Thoracic aorta (tissue), 2 donors: Measurements from ENCODE around the gene TIMM10B. TPM values are rescaled to one million over a fixed set of nuclear protein-coding genes. Genes with fewer than 3 reads are reported as not detected.
A peak's percentile ranks its signal among the peaks of the same experiment; 100 is the strongest.

Experiments
- ATAC-seq: fragments of 150-250 bp; one replicate; pipeline ENCODE4 v1.8.0; 2017; ENCODE audit warnings: low read depth; ENCODE audit not compliant: insufficient number of reproducible peaks, low FRiP score
- DNase-seq: peaks from one replicate; pipeline ENCODE4 v3.0.0-alpha.2; 2020; ENCODE audit warnings: low spot score
- H3K27ac ChIP-seq, 2 donors: fragments of 200-600 bp; sonication (generic); 1 replicate in 1 of 2; 2 replicates in 1 of 2; pipeline ENCODE4 v1.5.1; 2016; ENCODE audit warnings: mild to moderate bottlenecking in 2 of 2, moderate library complexity in 2 of 2
- H3K27me3 ChIP-seq: fragments of 200-600 bp; sonication (generic); replicated peaks from 2 replicates; pipeline ENCODE4 v1.6.0; 2016; ENCODE audit warnings: mild to moderate bottlenecking; ENCODE audit not compliant: insufficient read depth
- H3K36me3 ChIP-seq: fragments of 200-600 bp; sonication (generic); one replicate; pipeline ENCODE4 v1.5.1; 2016
- H3K4me1 ChIP-seq, 2 donors: fragments of 200-600 bp; sonication (generic); 1 replicate in 1 of 2; 2 replicates in 1 of 2; pipeline versions ENCODE4 v1.5.1 to v1.6.0; 2016; ENCODE audit warnings: low read depth in 2 of 2, mild to moderate bottlenecking in 1 of 2; ENCODE audit not compliant: control insufficient read depth in 1 of 2
- H3K4me3 ChIP-seq: fragments of 200-600 bp; sonication (generic); 2 replicates; pipeline ENCODE4 v1.5.1; 2016; ENCODE audit warnings: mild to moderate bottlenecking
- H3K9me3 ChIP-seq: fragments of 200-600 bp; sonication (generic); 2 replicates; pipeline ENCODE4 v1.5.1; 2016
- CTCF ChIP-seq: fragments of 200-600 bp; sonication (generic); IDR thresholded peaks from one replicate; pipeline ENCODE4 v1.5.1; 2019; ENCODE audit warnings: antibody characterized with exemption
- total RNA-seq, 2 donors: library from RNA; depleted of rRNA; stranded (reverse); fragments of >200 nt; gene quantifications; one replicate each; pipeline versions ENCODE4 v1.1.0 to v1.2.3, GENCODE V29; 2016

The TIMM10B gene
- total RNA-seq, 2 donors from 2014 or later: 47.7 to 49.9 TPM

GRCh38 chr11:6452219-6452618 is 29.1 kb upstream of the TIMM10B start:
- DNase-seq (no peak), ATAC-seq (no peak)
- H3K4me3 ChIP-seq: no peak overlapping the region
- H3K4me1 ChIP-seq: peaks cover 3 to 17% of the 10 kb centered on the region in 2 donors
- H3K27ac ChIP-seq: peak overlapping the region; percentile 60 to 63
- no peaks in the 10 kb centered on the region for H3K9me3 ChIP-seq
- H3K27me3 ChIP-seq: no peaks in the 10 kb centered on the region
- H3K36me3 ChIP-seq: peaks cover 69% of the 10 kb centered on the region
- TF ChIP-seq CTCF: no peak

GRCh38 chr11:6453152-6453551 is 28.1 kb upstream of the TIMM10B start:
- DNase-seq (no peak), ATAC-seq (no peak)
- Histone ChIP-seq H3K9me3 (no peaks in the 10 kb centered on the region), H3K27me3 (no peaks in the 10 kb centered on the region), H3K4me1 (peaks cover 3 to 17% of the 10 kb centered on the region in 2 donors), H3K36me3 (peaks cover 72% of the 10 kb centered on the region), H3K4me3 (no peak overlapping the region), H3K27ac (peak overlapping the region in 1 of 2 donors; percentile 60)
- no peak for TF ChIP-seq CTCF

- no peak for DNase-seq
- Histone ChIP-seq H3K4me3 (no peak overlapping the region), H3K9me3 (no peaks in the 10 kb centered on the region), H3K4me1 (peaks cover 3 to 17% of the 10 kb centered on the region in 2 donors), H3K27me3 (no peaks in the 10 kb centered on the region), H3K27ac (no peak overlapping the region), H3K36me3 (peaks cover 66% of the 10 kb centered on the region)
- TF ChIP-seq CTCF: no peak
- ATAC-seq: no peak
Measured at GRCh38 chr11:6455070-6455469, 26.2 kb upstream of the TIMM10B start.

GRCh38 chr11:6456361-6457073 is 24.8 kb upstream of the TIMM10B start:
- TF ChIP-seq CTCF: no peak
- ATAC-seq (no peak), DNase-seq (no peak)
- Histone ChIP-seq H3K36me3 (peaks cover 55% of the 10 kb centered on the region), H3K4me3 (no peak overlapping the region), H3K27me3 (no peaks in the 10 kb centered on the region), H3K27ac (no peak overlapping the region), H3K4me1 (peaks cover 3 to 14% of the 10 kb centered on the region in 2 donors), H3K9me3 (no peaks in the 10 kb centered on the region)

- no peak for DNase-seq
- Histone ChIP-seq H3K27me3 (no peaks in the 10 kb centered on the region), H3K27ac (no peak overlapping the region), H3K36me3 (peaks cover 55% of the 10 kb centered on the region), H3K9me3 (no peaks in the 10 kb centered on the region), H3K4me1 (peaks cover 0 to 2% of the 10 kb centered on the region in 2 donors), H3K4me3 (no peak overlapping the region)
- ATAC-seq: no peak
- no peak for TF ChIP-seq CTCF
Measured at GRCh38 chr11:6457581-6458320, 23.6 kb upstream of the TIMM10B start.
